CD1c-positive myeloid dendritic cell (primary cell): ENCODE results near the gene DIAPH2.
"Not testable (repeated sequence)": the region's sequence is repeated elsewhere in the genome, so short reads cannot be mapped to it uniquely, and the experiment has no call there.

Experiments
- DNase-seq: peaks from one replicate; pipeline ENCODE4 v3.0.0-alpha.2; 2016; ENCODE audit errors: extremely low spot score

The DIAPH2 gene

DNA sequence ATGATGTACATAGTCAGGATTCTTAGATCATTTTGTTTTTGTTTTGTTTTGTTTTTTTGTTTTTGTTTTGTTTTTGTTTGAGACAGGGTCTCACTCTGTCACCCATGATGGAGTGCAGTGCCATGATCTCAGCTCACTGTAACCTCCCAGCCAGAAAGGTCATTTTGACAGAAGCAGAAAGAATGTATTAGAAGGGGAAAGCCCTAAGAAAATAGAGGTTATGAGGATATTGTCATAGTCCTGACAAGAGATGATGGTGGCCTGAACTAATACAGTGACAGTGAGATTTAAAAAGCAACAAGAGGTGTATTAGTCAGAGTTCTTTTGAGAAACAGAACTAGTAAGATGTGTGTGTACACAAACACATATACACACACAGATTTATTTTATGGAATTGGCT is 702.4 kb downstream of the DIAPH2 start:
- DNase-seq, result no peak

DNA sequence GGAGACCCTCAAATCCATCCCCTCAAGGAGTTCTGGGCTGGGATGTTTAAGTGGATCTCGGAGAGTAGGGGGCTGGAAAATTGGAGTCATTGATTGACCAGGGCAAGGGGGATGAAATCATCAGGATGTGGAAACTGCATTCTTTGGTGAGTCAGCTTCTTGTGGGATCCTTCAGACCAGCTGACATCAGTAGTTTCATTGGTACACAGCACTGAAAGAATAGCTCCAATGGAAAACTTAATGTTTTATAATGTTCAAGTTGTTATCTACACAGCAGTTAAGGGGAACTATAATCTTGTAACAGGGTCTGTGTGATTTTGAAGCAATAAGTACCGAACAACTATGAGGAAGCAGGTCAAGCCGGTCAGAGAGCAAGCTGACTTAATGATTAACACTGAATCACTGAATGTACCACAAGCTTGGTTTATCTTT is 705.1 kb downstream of the DIAPH2 start:
- DNase-seq, result no peak

DNA sequence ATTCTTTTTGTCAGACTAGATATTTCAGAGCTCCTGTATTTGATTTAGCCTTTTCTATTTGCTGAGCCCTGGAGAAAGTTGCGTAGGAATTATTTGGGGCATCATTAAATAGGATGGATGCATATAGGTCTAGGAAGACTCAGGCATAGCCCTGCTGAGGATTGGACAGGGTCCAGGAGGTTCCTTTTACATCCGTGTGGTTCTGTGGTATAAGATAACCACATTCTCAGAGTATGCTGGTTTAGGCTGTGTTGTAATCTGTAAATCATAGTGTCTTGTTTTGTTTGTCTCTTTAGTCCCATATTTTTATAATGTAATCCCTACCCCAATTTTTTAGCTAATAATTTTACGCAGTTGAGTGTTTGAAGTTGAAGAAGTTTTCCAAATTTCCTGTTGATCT is 712.7 kb downstream of the DIAPH2 start:
- no peak for DNase-seq

DNA sequence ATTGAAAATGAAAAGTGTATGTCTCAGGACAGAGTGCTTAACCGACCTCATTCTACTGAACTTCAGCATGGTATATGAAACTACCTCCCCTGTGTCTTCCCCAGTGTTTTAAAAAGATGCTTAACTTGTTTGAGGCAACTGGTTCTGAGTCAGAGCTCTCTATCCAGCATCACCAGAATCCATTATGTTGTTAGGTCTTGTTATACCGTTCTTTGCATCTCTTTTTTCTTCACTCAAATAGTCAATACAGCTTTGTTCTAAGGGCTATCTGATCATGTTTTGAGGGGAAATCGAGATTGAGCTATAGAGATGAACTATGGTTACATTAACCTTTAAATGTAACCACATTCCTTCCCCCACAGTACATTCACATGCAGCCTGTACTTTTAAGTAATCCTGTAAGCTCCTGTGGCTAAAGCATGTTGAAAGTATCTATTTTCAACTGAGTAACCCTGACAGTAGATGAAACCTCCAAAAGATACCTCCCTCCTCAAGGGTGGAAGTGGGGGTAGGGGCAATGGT is 713.4 kb downstream of the DIAPH2 start:
- DNase-seq, result no peak

DNA sequence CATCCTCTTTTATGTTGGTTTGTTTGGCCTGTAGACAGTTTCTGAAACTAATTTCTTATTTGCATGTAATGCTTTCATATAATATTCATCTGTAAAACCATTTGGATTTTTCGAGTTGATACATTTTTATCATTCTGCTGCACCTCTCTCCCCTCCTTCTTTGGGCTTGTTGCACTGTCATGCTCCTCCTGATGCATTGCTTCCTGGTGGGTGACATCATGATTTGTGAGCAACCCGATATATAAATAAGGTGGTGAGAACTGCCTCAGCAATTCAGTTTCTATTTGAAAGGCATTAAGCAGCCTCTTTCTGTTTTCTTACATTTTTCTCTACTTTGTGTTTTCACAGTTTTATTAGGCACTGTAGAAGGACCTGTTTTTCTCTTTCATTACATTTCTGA is 714.8 kb downstream of the DIAPH2 start:
- no peak for DNase-seq

DNA sequence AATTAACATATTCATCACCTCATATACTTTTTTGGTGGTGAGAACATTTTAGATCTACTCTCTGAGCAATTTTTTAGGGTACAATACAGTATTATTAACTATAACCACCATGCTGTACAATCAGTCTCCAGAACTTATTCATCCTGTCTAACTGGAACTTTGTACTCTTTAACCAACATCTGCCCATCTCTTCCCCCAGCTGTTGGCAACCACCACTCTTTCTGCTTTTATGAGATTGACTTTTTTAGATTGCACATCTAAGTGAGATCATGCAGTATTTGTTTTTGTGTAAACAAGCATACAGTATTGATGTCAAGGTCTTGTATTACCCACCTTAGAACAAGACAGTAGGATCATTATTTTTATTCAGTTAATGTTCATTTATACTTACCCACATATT is 715.9 kb downstream of the DIAPH2 start:
- DNase-seq, result no peak

DNA sequence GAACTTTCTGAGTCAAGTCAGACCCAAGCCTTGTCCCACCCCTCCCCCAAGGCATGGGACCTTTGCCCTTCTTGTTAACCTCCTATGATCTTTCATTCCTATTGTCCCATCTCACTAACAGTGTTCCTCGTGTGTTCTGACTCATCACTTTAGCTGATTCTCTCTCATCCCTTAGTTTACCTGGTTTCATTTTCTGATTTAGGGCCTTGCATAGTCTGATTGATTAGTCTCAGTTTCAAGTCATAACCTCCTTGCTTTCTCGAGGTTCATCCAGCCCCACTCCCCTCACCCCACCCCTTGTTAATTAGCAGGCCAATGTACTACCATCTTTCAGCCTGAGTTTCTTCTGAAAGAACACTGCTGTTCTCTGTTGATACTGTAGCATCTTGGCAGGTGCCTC is 716.5 kb downstream of the DIAPH2 start:
- no peak for DNase-seq

DNA sequence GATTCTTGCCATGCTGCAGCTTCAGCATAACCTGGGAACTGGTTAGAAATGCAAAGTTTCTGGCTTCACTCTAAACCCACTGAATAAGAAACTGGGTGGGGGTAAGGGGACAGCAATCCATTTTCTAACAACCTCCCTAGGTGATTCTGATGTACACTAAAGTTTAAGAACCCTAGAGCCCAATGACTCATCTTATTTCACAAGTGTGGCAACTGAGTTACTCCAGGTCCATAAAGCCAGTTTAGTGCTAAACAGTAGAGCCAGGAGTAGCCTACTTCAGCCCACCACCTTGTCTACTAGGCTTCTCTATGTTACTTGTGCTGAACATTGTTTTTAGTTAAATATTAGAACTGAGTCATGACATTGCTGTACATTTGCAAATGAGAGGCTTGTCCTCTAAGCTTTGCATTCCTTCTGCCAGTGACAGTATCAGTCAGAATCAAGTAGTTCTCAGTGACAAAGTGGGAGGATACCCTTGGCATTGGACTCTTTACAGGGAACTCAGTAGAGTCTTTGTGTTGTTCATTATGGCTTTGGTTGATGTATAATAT is 717.0 kb downstream of the DIAPH2 start:
- no peak for DNase-seq

DNA sequence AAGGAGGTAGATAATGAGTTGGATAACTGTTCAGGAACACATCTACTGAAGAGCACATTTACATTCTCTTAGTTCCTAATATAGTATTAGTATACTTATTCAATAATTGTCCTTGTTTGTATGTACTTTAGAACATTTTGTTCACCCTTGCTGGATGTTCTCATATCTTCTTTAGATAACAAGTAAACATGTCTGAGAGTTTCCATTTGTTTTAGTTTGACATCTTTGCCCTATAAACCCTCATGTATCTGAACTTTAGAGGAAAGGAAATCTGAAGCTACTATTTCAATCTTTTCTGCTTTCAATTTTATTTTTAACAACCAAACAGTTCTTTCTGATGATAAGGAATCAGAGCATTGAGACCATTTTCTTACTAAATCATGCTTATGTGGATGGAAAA is 717.7 kb downstream of the DIAPH2 start:
- DNase-seq, result no peak

DNA sequence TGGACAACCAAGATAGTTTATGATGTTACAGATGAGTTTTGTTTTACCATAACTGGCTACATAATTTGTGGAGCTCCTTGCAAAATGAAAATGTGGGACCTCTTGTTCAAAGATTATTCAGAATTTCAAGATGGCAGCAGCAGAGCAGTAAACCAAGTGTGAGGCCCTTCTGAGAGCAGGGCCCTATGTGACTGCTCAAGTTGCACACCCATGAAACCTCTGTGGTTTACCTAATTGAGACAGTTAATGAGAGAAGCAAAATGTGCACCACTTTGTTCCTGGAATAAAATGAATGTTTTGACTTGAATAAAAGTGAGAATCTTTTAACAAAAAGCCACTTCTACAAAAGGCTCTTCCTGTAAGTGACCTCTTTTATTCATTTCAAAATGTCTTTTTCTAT is 718.3 kb downstream of the DIAPH2 start:
- no peak for DNase-seq

DNA sequence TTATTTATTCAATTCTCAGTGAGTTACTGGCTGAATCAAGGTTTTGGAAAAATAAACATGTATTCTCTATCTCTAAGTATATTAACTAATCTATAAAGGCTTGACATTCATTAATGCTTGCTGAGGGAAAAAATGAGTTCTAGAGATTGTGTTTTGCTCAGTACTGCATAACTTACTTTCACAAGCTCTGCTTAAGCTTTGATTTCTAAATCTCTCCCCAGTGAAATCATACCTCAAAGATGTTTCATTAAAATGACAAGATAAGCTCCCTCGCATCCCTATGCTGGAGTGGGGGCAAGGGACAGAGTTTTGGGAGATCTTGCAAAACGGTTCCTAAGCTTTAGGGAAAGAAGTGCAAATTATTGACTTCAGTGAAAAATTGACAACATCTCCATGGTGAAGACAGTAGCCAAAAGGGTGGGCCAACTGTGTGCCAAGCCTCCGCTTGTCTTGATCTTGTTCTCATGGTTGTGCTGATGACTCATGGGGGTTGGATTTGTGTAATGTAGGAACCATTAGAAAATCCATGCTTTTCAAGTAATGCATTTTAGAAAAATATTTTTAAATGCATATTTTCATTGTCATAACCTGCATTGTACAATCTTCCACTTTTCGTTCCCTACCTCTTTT is 720.5 kb downstream of the DIAPH2 start:
- DNase-seq, result no peak

DNA sequence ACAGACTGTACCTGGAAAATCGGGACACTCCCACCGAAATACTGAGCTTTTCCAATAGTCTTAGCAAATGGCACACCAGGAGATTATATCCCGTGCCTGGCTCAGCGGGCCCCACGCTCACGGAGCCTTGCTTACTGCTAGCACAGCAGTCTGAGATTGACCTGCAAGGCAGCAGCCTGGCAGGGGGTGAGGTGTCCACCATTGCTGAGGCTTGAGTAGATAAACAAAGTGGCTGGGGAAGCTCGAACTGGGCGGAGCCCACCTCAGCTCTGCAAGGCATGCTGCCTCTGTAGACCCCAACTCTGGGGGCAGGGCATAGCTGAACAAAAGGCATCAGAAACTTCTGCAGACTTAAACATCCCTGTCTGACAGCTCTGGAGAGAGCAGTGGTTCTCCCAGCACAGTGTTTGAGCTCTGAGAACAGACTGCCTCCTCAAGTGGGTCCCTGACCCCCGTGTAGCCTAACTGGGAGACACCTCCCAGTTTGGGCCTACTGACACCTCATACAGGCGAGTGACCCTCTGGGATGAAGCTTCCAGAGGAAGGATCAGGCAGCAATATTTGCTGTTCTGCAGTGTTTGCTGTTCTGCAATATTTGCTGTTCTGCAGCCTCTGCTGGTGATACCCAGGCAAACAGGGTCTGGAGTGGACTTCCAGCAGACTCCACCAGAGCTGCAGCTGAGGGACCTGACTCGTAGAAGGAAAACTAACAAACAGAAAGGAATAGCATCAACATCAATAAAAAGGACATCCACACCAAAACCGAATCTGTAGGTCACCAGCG is 725.2 kb downstream of the DIAPH2 start:
- DNase-seq, result not testable (repeated sequence)

DNA sequence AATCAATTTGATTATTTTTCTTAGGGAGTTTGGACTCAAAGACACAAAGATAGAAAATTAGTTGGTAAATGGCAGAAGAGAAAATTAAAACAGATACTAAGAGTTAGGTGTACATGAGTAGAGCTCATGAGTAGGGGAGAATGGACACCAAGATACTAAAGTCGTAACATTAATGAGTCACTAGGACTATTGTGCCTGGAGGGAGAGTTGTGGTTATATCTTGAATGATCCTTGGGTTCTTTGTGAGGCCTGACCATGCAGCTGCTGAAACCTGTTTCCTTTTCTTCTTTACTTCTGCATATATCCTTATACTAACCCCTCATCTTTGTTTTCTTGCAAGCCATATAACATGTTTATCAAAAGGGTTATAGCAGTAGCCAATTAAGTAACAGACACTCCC is 731.8 kb downstream of the DIAPH2 start:
- DNase-seq, result no peak

DNA sequence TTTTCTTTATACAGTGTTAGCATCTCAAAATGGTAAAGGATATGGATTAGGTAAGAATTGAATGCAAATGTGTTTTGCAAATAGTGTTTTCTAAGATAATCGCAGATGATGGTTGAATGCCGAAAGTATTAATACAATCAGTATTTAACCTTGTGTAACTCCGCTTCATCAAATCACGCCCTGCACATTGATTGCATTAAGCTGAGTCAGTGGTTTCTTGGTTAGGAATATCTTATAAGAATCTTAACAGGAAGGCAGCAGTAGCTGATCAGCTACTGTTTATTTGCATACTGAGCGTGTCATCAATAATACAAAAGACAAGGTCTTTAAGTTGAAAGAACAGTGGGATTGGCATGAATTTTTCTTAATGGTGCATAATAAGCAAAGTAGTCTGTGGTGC is 744.5 kb downstream of the DIAPH2 start:
- no peak for DNase-seq

DNA sequence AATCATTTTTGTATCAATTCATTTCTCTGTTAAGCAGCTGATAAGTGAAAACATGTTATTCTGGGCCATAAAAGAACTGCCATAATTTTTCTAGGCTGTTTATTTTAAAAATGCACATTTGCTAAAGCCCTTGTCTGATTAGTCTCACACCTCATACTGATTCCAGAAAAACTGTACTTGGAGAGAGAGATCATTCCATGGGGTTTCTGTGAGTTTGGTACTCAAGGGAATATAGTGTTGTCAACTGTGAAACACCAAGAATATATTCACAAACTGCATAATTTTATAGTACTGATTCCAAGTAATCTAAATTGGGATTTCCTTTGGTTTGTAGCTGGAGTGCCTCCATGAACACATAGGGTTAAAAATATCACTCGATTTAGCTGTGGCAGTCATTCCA is 746.6 kb downstream of the DIAPH2 start:
- no peak for DNase-seq

DNA sequence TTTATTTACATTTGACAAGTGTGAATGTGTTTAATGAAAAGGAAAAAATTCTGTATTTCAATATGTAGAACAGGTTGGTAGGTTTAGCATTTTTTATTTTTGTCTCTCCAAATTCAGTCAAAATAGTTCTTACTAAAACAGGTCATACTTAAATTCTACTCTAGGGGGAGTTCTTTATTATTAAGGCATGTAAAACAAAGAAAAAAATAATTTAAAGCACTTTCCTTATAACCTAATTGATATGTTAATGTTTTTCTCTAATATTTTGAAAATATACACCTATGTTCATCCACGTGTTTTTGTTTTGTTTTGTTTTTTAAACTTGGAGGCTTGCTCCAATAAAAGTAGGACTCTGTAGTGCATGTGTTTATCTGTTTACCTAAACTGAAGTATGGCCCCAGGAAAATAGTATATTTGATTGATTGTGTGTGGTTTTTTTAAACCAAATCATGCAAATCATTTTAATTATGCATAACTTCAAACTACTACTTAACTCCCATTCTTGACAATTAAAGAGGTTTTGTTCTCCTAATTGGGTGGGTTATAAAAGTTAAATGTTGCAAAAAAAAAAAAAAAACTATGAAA is 761.7 kb downstream of the DIAPH2 start:
- no peak for DNase-seq

DNA sequence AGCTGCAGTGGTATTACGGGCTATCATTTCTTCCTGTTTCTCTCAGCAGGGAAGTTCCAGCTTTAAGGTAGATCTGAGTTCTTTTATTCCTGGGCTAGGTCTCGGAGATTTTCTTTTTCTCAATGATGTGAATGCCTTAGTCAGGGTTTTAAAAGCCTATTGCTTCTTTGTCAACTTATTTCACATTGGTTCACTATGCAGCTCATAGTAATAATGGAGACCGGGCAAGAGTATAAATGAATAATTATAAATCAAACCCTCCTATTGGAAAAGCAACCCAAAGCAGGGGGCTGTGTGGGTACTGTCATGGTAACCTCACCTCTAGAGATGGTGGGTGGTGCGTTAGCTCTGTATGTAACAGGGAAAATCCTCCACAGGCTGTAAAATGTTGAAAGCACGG is 762.7 kb downstream of the DIAPH2 start:
- DNase-seq, result no peak

DNA sequence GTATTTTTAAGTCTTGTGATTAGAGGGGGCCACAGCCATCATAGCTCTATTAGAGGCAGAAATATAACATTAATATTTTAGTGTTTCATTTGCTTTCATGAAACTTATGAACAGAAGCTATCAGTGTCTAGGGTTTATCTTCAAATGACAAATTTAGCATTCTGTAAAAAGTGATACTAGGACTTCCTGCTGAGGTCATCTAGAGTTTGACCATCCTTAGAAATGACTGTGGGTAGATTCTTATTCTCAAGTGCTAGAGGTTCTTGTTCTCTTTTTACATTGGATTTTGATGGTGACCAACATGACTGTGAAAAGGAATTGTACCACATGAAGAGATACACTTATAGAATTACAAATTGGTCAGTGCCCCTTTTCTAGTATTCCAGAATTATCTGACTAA is 767.6 kb downstream of the DIAPH2 start:
- DNase-seq, result no peak

DNA sequence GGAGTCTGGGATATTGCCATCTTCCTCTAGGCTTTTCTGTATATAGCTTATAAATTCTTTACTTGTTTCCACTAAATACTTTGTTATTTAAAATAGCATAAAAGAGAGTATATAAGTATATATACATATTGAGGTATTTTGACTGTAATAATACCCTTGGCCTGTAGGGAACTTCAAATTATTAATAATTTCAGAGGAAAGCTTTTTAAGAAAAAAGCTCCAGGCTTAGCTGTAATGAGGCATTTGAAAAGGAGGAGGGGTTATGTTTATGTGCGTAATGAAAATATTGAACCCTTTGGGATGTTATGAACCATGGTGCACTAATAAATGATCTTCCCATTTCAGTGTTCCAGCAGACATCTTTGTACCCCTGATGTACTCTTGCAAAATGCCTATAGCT is 777.1 kb downstream of the DIAPH2 start:
- no peak for DNase-seq

DNA sequence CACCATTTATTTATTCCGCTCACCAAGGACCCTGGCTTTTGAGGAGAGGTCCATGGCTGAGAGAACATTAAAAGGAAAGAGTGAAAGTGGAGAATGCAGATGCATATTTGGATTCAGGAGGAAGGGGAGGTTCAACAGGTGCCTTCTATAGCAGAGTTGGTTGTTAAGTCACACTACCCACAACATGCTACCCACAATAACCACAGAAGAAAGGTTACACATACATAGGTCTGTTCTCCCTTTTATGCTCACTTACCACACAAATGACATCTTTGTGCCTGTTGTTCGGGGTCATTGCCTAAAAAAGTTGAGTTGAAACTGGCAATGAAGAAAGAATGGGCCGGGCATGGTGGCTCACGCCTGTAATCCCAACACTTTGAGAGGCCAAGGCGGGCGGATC is 786.4 kb downstream of the DIAPH2 start:
- no peak for DNase-seq

DNA sequence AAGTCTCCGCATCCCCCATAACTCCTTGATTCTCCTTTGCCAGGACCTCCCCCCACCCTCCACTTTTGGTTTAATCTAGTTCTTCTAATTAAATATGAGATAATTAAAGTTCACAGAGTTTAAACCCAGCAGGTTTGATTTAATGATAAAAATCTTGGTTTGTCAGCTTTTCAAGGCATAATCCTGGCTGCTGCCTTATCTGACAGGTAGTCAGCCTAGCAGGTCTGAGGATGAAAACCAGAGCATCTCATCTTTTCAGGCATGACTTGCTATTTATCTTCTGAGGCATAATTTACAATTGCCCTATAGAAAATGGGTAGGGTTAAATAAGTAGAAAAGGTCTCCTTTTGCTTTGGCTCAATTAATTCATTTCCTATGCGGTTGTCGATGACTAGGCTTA is 790.3 kb downstream of the DIAPH2 start:
- DNase-seq, result no peak

DNA sequence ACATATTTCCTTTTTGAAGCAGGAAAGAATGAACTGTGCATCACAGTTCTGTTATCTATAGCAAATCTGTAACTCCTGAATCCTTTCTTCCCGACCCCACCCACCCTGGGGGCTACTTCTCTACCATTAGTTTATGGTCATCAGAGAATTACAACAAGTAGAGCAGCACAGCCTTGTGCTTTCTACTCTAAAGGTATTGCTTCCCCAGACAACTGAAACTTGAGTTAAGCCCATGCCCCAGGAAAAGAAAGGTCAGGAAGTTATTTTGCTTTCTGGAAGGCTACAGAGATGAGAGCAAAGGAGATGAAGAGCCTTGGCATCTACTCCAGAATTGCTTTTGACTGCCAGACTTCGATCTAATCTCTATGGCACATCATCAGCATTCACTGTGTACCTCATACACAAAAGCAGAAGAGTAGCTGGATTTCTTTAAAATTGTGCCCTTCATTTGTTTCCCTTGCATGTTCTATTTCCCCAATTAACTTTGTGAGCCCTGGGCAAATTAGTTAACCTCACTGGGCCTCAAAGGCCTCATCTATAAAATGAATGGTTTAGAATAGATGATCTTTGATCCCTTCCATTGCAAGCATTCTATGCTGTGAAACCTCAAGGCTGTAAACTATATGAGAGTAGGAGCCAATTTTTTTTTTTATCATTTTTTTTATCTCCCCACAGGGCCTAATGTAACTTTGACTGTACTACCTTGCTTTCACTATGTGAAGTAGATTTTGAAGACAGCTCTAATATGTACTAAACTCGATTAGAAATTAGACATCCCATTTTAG is 794.7 kb downstream of the DIAPH2 start:
- DNase-seq, result no peak
